ENCODE data around the gene MRO.

- TF ChIP-seq CTCF (IDR thresholded peaks at IDR 0.05 in 4 of 5, conservative IDR thresholded peaks at IDR 0.05 in 1 of 5), result no peak
- no peak for TF ChIP-seq POLR2A (IDR thresholded peaks at IDR 0.05)
These were observed 16.7 kb upstream of the MRO start for GRCh38 chr18:50836521-50836957.
